GM18502 (cell line): Measurements from ENCODE around the gene MRTO4.
"Not testable (repeated sequence)": the region's sequence is repeated elsewhere in the genome, so short reads cannot be mapped to it uniquely, and the experiment has no call there.

Source experiments
- ATAC-seq: cut with Tn5 transposase; IDR thresholded peaks from one replicate; pipeline ENCODE4 v1.9.1; 2021; ENCODE audit warnings: mild to moderate bottlenecking; ENCODE audit not compliant: unreplicated experiment, poor library complexity

The MRTO4 gene

GRCh38 chr1:19251305-19252196, at the start of gene MRTO4, which contains the start of gene EMC1:
Gene MRTO4, plus strand, starts transcription at chr1:19251805. Its CDS starts 31 bp downstream, at chr1:19251836.
Gene EMC1, minus strand, starts transcription at chr1:19251524. Its CDS starts 15 bp downstream, at chr1:19251509.
- peak; percentile 87 for ATAC-seq

GRCh38 chr1:19202396-19202795, 49.2 kb upstream of the MRTO4 start:
- ATAC-seq, result no peak

GRCh38 chr1:19203440-19203839, 48.2 kb upstream of the MRTO4 start:
- no peak for ATAC-seq

- no peak for ATAC-seq
These were observed 46.9 kb upstream of the MRTO4 start for GRCh38 chr1:19204446-19205266.

- no peak for ATAC-seq
These were observed 46.2 kb upstream of the MRTO4 start for GRCh38 chr1:19205403-19205802.

- ATAC-seq, result no peak
These were observed 45.8 kb upstream of the MRTO4 start for GRCh38 chr1:19205845-19206244.

GRCh38 chr1:19206947-19207346, 44.7 kb upstream of the MRTO4 start:
- no peak for ATAC-seq

GRCh38 chr1:19208710-19209438, 42.7 kb upstream of the MRTO4 start:
- ATAC-seq, result no peak

GRCh38 chr1:19209439-19209989, 42.1 kb upstream of the MRTO4 start:
- peak; percentile 39 for ATAC-seq

- ATAC-seq, result peak; percentile 83
These were observed 41.4 kb upstream of the MRTO4 start, which contains the start of gene UBR4 for GRCh38 chr1:19209990-19210771. Gene UBR4, minus strand, starts transcription at chr1:19210266. Its CDS starts 18 bp downstream, at chr1:19210248.

GRCh38 chr1:19210772-19211549, 40.6 kb upstream of the MRTO4 start:
- no peak for ATAC-seq

GRCh38 chr1:19212167-19212566, 39.4 kb upstream of the MRTO4 start:
- ATAC-seq, result no peak

- ATAC-seq, result no peak
These were observed 38.0 kb upstream of the MRTO4 start for GRCh38 chr1:19213580-19213979.

- ATAC-seq, result not testable (repeated sequence)
These were observed 35.0 kb upstream of the MRTO4 start for GRCh38 chr1:19216585-19216984.

GRCh38 chr1:19219451-19219850, 32.2 kb upstream of the MRTO4 start:
- no peak for ATAC-seq

- ATAC-seq, result no peak
These were observed 31.3 kb upstream of the MRTO4 start for GRCh38 chr1:19220080-19220846.

GRCh38 chr1:19220991-19221390, 30.6 kb upstream of the MRTO4 start:
- no peak for ATAC-seq

GRCh38 chr1:19222573-19222972, 29.0 kb upstream of the MRTO4 start:
- no peak for ATAC-seq
